Dermis blood vessel endothelial cell (primary cell): ENCODE measurements around the gene CDK5. TPM values are rescaled to one million over a fixed set of nuclear protein-coding genes. Genes with fewer than 3 reads are reported as not detected.
"Not testable (repeated sequence)": the region's sequence is repeated elsewhere in the genome, so short reads cannot be mapped to it uniquely, and the experiment has no call there.

Experiments
- DNase-seq: peaks from one replicate; pipeline ENCODE4 v3.0.0; 2010
- total RNA-seq: library from RNA; depleted of rRNA; stranded (reverse); fragments of >200 nt; gene quantifications from 2 replicates; pipeline ENCODE4 v1.2.3, GENCODE V29; 2014

CDK5 gene
- total RNA-seq, 1 donor from 2014 or later, result 14.1 TPM

- no peak for DNase-seq
Measured at GRCh38 chr7:151056666-151057505, 811 bp downstream of the CDK5 start.

- no peak for DNase-seq
Measured at GRCh38 chr7:151056283-151056665, 1.4 kb downstream of the CDK5 start.

DNA sequence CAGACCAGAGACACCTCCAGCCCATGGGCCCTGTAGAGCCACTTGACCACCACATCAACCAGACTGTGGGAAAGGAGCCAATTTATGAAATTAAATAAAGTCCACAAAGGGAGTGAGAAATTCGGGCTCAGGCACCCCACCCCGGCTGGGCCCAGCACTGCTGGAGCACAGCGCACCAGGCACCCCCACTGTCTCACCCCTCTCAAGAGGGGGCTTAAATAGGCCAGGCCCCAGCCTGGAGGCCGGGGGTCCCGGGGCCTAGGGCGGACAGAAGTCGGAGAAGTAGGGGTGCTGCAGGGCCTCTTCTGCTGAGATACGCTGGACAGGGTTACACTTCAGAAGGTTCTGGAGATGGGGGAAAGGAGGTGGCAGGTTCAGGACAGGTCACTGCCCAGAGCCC is 3.9 kb downstream of the CDK5 start:
- DNase-seq, result no peak

DNA sequence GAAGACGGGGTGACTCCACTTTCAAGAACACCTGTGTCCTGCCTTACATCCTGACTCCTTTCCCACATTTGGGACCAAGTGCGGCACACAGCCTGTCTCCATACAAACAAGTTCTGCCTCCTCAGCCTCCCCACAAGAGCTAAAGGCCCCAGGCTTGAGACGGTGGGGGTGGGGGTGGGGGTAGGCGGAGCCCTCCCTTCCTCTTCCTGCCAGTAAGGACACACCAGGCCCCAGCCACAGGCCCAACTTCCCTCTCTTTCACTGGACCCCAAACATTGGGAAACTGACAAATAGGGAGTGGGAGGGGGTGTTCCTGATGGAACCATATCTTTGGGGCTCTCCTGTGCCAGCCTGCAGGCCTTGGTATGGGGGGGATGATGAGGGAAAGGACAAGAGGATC is 4.6 kb downstream of the CDK5 start:
- DNase-seq, result no peak

DNA sequence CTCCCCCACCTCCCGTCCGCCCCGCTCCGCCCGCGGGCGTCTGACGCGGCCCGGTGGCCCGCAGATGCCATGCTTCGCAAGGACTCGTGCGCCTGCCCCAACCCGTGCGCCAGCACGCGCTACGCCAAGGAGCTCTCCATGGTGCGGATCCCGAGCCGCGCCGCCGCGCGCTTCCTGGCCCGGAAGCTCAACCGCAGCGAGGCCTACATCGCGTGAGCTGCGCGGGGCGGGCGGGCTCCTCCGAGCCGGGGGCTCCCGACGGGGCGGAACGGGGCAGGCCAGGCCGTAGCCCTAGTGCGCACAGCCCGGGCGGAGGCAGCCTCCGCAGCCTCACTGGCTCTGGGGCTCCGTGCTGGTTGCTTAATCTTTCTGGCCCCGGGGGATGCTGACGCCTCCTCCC is 6.6 kb downstream of the CDK5 start:
- DNase-seq, result peak; percentile 86

GRCh38 chr7:151048911-151049463 is 8.7 kb downstream of the CDK5 start:
- no peak for DNase-seq

DNA sequence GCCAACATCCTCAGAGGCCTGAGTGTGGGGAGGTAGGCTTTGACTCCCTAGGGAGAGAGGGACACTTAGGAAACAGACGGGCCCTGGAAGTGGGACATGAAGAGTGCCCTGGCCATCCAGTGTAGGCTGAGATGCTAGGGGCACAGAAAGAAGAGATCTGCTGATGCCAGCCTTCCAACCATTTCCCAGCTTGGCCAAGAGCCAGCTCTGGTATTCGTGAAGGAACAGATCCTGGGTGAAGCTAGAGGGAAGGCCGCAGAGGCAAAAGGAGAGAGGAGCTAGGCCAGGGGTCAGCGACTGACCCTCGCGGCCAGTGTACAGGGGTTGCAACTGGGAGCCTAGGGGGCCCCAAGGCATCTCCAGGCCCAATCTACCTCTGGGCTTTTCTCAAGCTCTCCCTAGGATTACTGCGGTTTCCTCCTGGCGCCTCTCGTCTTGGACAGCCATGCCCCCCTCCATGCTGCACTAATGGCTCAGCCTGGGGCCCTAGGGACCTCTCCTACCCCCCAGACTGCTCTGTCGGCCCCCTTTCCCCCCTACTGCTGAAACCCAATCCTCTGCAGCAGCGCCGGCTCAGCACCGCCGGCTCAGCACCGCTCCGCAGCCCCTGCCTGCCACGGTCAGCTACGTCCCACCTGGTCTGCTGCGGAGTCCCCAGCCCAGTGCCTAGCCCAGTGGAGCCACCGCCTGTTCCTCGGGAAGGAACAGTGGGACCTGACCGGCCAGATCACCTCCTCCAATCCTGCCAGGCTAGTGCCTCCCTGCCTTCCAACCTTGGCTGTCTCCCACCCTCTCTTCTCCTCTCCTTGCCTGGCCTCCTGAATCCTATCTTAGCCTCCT is 9.5 kb downstream of the CDK5 start, which contains the start of gene ASIC3:
Gene ASIC3, plus strand, starts transcription at position 556 of the 840 bp plus-strand sequence. CDS start 355 bp downstream, outside the sequence.
- no peak for DNase-seq

DNA sequence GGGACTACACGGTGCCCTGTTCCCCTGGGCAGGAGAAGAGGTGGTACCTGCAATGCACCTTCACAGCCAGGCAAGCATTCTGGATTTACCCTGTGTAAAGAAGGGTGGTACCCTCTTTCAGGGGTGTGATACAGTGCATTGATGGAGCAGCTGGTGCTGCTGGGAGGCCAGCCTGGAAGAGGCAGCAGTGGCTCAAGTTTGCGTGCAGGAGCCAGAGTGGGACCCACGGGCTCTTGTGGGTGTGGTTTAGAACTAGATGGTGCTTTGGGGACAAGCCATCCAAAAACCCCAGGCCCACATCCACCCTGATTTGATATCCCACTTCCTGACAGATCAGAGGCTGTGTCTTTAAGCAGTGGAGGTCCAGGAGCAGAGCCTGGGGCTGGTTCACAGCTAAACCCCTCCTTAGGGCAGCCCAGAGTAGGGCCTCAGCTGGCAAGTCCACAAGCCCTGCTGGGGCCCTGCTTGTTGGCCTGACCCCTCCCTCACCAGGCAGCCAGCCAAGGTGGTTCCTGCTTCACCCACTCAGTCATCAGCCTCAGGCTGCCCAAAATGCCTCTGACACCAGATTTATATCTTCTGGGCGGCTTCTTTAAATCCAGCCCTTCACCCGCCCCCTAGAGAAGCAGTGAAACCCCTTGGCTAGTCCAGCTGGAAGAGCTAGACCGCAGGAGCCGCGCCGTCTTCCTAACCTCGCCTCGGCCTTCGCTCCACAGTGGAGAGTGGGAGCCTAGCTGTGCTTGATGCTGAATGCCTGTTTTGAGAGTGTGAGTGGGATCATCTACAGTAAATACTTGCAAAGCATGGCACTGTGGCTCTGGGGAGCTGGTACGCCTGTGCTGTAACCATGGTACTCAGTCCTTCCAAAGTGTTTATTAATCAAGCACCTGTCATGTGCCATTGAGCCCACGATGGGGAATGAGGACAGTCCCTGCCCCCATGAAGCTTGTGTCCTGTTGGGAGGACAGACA is 10.8 kb downstream of the CDK5 start:
- peak; percentile 20 for DNase-seq

- no peak for DNase-seq
Measured at GRCh38 chr7:151045967-151046366, 11.7 kb downstream of the CDK5 start.

- no peak for DNase-seq
Measured at GRCh38 chr7:151045262-151045661, 12.4 kb downstream of the CDK5 start.

DNA sequence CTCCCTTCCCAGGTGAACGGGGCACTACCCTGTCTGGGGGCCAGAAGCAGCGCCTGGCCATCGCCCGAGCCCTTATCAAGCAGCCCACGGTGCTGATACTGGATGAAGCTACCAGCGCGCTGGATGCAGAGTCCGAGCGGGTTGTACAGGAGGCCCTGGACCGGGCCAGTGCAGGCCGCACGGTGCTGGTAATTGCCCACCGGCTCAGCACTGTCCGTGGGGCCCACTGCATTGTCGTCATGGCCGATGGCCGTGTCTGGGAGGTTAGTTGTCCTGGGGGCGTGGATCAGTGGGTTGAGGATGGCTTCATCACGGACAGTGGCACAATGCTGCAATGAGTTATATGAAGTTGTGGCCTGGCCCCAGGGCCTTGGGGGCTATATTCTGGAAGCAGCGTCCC is 13.7 kb downstream of the CDK5 start:
- DNase-seq, result no peak

- not testable (repeated sequence) for DNase-seq
Measured at GRCh38 chr7:151043449-151043848, 14.2 kb downstream of the CDK5 start.

GRCh38 chr7:151040616-151041375 is 16.9 kb downstream of the CDK5 start:
- DNase-seq, result no peak

DNA sequence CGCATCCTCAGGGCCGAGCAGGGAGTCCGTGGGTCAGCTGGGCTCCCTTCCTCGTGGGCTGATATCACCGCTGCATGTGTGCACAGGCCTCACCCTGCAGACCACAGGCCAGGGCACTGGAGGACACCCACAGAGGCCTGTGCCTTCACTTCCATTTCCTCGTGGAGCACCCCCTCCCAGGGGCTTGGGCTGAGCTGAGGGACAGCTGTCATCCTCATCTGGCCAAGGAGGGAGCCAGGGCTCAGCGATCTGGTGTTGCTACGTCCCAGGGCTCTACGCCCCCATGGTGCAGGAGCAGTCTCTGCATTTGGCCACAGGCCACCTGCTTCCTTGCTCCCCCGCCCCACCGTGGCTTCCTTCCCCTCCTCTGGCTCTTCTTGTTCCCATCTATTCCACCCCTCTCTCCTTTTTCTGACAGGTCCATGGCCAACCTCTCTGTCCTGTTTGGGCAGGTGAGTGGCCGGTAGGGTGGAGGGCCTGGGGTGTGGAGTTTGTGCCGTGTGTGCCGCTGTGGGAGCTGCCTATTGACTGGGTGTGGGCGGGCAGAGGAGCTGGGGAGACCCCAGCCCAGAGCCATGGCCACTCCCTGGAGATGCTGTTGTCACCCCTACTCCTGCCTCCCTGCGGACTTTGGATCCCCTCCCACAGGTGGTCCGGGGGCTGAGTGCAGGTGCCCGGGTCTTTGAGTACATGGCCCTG is 17.7 kb downstream of the CDK5 start:
- DNase-seq, result no peak

DNA sequence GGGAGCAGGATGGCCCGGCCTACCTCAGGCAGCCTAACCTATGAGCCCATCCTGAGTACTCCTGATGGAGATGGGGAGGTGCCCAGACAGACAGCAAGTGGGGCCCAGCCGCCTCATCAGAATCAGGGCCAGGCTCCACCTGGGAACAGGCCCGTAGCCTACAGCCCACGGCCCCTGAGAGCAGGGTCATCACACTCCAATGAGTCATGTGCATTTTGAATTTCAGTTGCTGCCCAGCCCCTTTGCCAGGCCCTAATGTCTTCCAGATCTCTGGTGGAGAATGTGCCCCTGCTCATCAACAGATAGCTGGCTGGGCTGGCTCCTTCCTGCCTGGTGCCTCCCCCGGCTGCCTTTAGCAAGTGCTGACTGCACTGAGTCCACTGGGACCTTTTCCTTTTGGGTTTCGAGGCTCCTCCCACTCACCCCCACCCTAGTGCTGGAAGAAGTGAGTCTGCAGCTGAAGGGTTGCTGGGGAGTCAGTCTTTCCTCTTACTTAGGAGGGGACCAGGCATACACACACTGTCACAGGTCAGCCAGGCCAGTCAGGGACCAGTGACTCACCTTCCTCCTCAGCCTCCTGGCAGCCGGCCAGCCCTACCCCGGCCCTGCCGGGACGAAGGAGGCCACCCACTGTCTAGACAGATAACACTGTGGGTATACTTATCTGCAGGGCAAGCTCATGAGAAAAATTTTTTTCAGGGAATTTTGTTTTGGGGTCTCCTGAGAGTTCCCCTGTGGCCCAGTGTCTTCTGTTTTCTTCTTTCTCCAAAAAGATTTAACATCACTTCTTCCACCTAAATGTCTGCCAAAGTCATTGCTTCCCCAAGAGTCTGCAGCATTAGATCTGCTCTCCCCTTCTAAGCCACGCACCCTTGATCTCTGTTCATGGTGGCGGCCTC is 18.5 kb downstream of the CDK5 start:
- DNase-seq, result peak; percentile 96

DNA sequence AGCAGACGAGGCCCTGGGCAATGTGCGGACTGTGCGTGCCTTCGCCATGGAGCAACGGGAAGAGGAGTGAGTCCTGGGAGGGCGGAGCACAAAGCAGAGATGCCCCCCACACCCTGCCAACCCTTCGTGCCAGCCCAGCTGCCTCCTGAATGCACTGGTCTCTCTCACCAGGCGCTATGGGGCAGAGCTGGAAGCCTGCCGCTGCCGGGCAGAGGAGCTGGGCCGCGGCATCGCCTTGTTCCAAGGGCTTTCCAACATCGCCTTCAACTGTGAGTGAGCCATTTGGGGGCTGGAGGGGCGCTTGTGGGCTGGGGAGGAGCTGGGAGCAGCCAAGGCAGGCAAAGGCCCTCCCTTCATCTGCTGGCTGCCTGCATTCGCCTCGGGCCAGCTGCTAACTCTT is 21.8 kb downstream of the CDK5 start:
- DNase-seq, result no peak

- DNase-seq, result no peak
Measured at GRCh38 chr7:151035026-151035717, 22.5 kb downstream of the CDK5 start.

- DNase-seq, result no peak
Measured at GRCh38 chr7:151034312-151035025, 23.2 kb downstream of the CDK5 start.
